ENCODE measurements around the gene COL4A1.
A peak's percentile ranks its signal among the peaks of the same experiment; 100 is the strongest.
"Not testable (repeated sequence)": the region's sequence is repeated elsewhere in the genome, so short reads cannot be mapped to it uniquely, and the experiment has no call there.

COL4A1 gene

DNA sequence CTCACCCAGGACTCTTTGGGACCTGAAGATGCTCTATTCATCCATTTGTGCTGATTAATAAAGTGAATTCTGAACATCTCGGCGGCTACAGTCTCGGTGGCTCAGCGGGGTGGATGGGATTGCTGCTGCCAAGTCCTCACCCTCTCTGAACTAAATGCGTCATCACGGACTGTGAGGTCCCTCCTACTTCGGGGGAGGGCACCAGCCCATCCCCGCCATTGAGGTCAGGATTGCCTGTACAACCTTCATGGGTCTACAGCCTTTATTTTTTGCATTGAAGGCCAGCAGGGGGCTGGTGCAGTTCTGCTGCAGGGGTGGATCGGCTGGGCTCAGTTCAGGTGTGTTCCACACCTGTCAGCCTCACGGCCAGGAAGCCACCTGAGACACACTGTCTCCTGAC is 181.8 kb downstream of the COL4A1 start:
- Mint-ChIP-seq H3K4me1 (no peaks in the 10 kb centered on the region), H3K9me3 (peaks cover 3% of the 10 kb centered on the region), H3K27ac (no peak overlapping the region), H3K36me3 (no peaks in the 10 kb centered on the region), H3K4me3 (no peak overlapping the region)
- DNase-seq (ENCODE audit: low spot score in 2 of 2) (no peak), ATAC-seq (no peak)

DNA sequence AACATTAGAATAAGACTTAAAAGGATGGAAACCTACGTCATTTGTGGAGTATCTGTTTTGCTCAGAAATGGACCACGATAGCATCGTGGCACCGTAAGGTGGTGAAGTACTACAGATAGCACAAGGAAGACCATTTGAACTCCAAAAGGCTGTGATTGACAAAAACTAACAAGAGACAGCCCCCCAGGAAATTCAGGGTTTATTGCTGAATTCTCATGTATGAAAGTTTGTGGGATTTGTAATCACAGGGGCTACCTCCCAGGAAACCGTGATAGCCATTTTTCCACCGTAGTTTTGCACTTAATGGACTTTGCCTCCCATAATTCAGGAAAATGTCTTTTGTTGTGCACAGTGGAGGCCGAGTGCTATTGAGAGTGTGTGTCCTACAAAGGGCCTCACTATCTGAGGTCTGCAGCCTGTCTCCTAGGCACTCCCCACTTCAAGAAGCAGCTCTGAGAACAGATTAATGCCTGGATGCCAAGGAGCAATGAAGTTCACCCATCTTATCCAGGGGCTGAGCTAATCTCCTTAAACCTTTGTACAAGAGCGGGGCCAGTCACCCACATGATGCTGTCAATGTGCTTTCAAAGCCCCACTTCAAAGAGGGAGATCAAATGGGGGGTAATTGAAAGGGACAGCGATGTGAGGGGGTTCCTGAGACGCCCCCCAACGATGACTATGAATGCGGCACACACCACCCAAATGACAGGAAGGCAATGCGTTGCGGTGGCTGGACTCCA is 182.6 kb downstream of the COL4A1 start:
- Mint-ChIP-seq H3K4me3 (no peak overlapping the region), H3K36me3 (no peaks in the 10 kb centered on the region), H3K4me1 (no peaks in the 10 kb centered on the region), H3K27ac (no peak overlapping the region), H3K9me3 (no peaks in the 10 kb centered on the region)
- DNase-seq (ENCODE audit: low spot score in 2 of 2) (no peak), ATAC-seq (no peak)

DNA sequence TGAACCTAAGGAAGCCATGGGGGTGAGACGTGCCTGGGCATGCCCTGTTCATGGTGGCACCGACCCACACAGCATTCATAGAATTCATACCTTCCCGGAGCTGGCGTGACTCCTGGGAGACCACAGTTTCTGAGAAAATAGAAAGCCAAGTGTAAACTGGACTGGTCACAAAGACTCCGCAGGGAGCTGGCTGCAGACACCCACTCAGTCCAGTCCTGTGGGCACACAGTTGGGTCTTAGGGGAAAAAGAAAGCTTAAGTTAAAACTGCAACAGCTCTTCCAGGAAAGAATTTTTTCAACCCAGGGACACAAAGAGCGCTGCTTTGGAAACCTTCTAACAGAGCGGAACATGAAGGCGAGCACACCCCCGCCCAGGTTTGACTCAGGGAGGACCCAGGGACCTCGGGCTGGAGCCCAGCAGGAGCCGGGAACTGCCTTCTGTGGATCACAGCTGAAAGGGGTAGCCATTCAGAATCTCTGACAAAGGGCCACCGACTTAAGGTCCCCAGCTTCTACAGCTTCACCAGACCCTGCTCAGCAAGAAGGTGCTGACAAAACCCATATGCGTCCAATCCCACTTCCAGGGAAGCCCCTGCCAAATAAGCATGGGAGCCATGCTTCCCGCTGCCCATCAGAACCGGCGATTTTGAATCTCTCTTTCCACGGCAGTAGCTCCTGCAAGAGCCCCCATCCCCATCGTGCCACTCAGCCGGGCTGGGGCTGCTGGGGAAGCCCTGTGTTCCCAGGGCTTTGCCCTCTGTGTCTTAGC is 183.7 kb downstream of the COL4A1 start:
- DNase-seq (ENCODE audit: low spot score in 2 of 2), result no peak
- no peaks in the 10 kb centered on the region for H3K9me3 Mint-ChIP-seq

DNA sequence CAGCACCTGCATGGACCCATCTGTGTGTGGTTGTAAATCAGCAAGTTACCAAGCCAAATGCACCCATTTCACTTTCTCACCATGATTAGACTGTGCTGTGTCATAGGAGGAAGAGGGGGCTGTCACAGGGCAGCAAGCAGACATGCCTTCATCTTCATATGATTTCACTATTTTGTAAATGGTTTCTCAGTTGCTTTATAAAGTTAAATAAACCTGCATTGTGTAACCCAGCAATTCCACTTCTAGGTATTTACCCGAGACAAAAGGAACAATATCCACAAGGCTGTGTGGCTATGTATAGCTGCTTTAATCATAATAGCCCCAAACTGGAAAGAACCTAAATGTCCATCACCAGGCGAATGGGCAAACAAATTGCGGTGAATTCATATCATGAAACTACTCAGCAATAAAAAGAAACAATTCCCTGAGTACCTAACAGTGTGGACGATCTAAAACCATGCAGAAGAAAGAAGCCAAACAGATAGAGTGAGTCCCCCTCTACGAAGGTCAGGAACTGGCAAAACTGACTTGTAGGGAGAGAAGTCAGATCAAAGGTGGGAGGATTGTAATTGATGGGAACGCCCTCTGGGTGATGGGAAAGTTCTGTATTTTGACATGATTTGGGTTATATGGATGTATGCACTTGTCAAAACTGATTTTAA is 185.4 kb downstream of the COL4A1 start:
- Mint-ChIP-seq H3K27ac (no peak overlapping the region), H3K9me3 (no peaks in the 10 kb centered on the region)

More for the DNA sequence above, 183.7 kb downstream of the COL4A1 start:
- H3K27ac Mint-ChIP-seq, result no peak overlapping the region
- no peak overlapping the region for H3K4me3 Mint-ChIP-seq
- no peaks in the 10 kb centered on the region for H3K36me3 Mint-ChIP-seq
- ATAC-seq, result no peak
- no peaks in the 10 kb centered on the region for H3K4me1 Mint-ChIP-seq

DNA sequence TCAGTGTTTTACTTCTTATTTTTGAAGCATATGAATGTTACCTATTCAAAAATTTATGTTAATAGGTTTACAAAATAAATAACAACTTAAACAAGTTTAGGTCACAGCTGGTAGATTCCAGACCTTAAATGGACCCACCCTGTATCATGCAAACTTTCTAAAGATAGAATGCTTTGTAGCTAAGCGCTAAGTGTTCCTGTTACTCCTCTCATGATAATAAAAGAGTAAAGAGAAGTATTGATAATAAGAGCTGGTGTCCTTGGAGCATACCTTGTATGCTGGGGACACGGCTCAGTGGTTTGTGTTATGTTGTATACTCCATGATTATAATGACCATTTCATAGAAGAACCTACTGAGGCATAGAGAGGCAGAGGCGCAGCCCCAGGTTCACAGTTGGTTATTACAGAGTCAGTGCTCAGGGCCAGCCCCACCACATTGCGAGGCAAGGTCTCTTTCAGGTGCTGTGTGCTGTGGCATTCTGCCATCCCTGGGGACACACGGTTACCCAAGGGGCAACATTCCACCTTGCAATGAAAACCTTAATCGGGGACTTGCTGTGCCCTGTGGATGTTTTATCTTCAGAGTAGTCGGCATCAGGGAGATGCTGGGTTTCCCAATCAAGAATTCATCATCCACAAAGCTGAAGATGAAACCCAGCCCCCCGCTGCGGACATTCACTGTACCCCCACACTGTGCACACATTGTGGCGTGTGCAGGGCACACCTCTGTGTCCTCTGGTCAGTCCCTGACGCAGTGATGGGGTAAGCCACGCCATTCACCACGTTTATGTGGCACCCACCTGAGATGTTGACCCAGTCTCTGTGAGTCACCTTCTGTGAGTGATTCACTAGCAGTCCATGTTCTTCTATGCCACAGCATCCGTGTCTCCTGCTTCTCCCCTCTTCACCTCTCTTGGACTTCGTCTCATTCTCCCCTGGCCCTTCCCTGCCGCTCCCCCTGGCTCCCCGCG is 186.7 kb downstream of the COL4A1 start:
- Mint-ChIP-seq H3K36me3 (no peaks in the 10 kb centered on the region), H3K27ac (no peak overlapping the region), H3K4me1 (no peaks in the 10 kb centered on the region), H3K4me3 (no peak overlapping the region), H3K9me3 (no peaks in the 10 kb centered on the region)
- ATAC-seq (peak; percentile 35), DNase-seq (ENCODE audit: low spot score in 2 of 2) (no peak)

More for the DNA sequence above, 185.4 kb downstream of the COL4A1 start:
- no peak for DNase-seq (ENCODE audit: low spot score in 2 of 2)
- ATAC-seq, result no peak
- Mint-ChIP-seq H3K4me1 (no peaks in the 10 kb centered on the region), H3K36me3 (no peaks in the 10 kb centered on the region), H3K4me3 (no peak overlapping the region)

DNA sequence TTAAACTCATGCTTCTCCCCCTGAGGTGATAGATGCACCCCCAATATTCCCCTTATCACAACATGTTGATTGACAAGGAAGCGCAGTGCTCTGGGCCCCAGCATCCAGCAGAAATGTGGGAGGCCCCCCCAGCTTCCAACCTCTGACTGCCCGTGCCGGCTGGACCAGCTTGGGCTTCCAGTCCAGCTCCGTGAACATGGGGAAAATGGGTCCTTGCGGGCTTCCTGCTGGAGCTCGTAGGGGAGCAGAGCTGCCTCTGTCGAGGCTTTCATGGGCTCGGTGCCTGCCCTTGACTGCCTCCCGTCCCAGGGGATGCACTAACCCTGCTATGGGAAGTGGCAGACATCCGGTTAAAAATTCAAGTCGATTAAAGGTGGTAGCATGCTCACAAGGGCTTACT is 188.9 kb downstream of the COL4A1 start:
- DNase-seq (ENCODE audit: low spot score in 2 of 2), result no peak
- H3K27ac Mint-ChIP-seq, result no peak overlapping the region
- H3K4me1 Mint-ChIP-seq, result no peaks in the 10 kb centered on the region
- ATAC-seq, result no peak
- H3K36me3 Mint-ChIP-seq, result no peaks in the 10 kb centered on the region
- H3K4me3 Mint-ChIP-seq, result no peak overlapping the region
- H3K9me3 Mint-ChIP-seq, result no peaks in the 10 kb centered on the region

DNA sequence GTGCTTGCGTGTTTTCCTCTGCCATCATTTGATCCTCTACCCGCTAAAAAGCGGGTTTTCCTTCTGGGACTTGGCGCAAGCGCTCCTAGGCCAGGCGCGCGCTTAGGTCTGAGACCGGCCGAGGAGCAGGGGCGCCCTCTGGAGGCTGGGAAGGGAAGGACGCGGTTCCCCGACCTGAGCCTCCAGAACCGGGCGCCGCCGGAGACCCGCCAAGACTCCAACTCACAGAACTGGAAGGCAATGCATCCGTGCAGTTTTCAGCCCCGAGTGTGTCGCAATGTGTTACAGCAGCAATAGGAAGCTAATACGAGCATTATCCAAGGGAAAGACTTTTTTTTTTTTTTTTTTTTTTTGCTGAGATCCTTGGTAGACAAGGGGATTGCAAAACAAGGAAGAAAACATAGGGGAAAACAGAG is 190.9 kb downstream of the COL4A1 start:
- peak; percentile 28 to 66 for DNase-seq (ENCODE audit: low spot score in 2 of 2)
- H3K27ac Mint-ChIP-seq, result no peak overlapping the region
- H3K4me1 Mint-ChIP-seq, result no peaks in the 10 kb centered on the region
- H3K36me3 Mint-ChIP-seq, result no peaks in the 10 kb centered on the region
- peak; percentile 58 for ATAC-seq
- H3K4me3 Mint-ChIP-seq, result no peak overlapping the region
- no peaks in the 10 kb centered on the region for H3K9me3 Mint-ChIP-seq

DNA sequence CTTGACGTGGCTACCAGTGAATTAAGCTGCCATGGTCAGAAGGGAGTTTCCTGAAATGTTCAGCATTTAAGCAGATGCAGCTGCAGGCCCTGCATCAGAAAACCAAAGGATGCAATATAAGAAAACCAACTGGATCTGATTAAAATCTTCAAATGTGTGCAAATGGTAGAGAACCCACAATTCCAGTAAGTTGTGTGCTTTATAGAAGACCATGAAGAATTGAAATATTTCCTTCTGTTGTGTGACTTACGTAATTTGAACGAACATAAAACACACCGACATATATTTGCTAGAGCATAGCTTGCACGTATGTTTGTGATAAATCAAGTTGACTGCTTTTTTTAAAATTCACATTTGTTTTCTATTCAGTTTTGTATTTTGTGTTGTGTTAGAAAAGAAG is 191.4 kb downstream of the COL4A1 start:
- H3K9me3 Mint-ChIP-seq, result no peaks in the 10 kb centered on the region
- DNase-seq (ENCODE audit: low spot score in 2 of 2) (no peak), ATAC-seq (no peak)
- no peak overlapping the region for H3K27ac Mint-ChIP-seq
- no peaks in the 10 kb centered on the region for H3K4me1 Mint-ChIP-seq
- H3K36me3 Mint-ChIP-seq, result no peaks in the 10 kb centered on the region
- H3K4me3 Mint-ChIP-seq, result no peak overlapping the region

DNA sequence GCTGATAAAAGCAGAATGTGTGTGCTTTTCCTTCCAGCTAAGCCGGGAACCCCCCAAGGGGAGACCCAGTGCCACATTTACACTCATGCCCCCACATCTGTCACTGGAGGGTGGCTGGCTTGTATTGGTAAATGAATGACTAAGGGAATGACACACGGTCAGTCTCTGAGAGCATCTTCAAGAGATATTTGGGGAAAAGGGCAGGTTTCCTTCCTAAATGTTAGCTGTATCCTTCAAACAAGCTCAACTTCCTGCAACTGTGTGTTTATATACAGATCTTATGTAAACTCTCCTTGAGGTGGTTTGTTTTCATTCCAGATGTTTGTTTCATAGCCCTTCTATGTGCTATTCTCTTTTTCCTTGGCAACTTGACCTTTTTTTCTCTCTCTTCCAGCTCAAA is 192.6 kb downstream of the COL4A1 start:
- DNase-seq (ENCODE audit: low spot score in 2 of 2) (no peak), ATAC-seq (no peak)
- no peak overlapping the region for H3K27ac Mint-ChIP-seq
- no peaks in the 10 kb centered on the region for H3K36me3 Mint-ChIP-seq
- H3K4me3 Mint-ChIP-seq, result no peak overlapping the region
- H3K9me3 Mint-ChIP-seq, result no peaks in the 10 kb centered on the region
- H3K4me1 Mint-ChIP-seq, result no peaks in the 10 kb centered on the region

DNA sequence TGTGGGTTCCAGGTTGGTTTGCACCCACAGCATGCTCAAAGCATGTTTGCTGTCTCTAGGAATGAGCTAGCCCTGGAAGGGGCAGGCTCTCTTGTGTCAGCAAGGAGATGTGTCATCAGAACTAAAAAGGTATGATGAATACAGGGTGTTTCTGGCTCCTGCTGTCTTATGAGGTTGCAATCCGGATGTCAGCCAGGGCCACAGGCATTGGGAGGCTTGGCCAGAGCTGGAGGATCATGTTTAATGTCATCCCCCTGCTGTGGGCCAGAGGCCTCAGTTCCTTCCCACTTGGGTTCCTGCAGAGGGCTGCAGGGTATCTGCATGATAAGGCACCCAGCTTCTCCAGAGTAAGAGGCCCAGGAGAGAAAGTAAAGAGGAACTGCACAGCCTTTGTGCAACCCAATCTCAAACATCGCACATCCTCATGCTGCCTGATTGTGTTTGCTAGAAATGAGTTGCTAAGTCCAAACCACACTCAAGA is 193.6 kb downstream of the COL4A1 start:
- Mint-ChIP-seq H3K36me3 (no peaks in the 10 kb centered on the region), H3K27ac (no peak overlapping the region), H3K9me3 (peaks cover 3% of the 10 kb centered on the region), H3K4me1 (no peaks in the 10 kb centered on the region), H3K4me3 (no peak overlapping the region)
- DNase-seq (ENCODE audit: low spot score in 2 of 2) (no peak), ATAC-seq (peak; percentile 19)

DNA sequence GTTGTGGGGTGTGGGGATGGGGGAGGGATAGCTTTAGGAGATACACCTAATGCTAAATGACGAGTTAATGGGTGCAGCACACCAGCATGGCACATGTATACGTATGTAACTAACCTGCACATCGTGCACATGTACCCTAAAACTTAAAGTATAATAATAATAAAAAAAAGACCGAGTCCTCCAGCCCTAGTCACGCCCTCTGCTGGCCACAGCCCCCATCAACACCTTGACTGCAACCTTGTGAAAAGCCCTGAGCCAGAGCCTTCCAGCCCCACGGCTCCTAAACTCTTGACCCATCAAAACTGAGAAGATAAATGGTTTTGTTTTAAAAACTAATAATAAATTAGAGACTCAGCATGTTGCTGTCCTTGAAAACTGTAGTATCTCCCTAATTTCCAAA is 194.6 kb downstream of the COL4A1 start:
- not testable (repeated sequence) for H3K9me3 Mint-ChIP-seq; H3K36me3 Mint-ChIP-seq; DNase-seq (ENCODE audit: low spot score in 2 of 2); ATAC-seq; H3K27ac Mint-ChIP-seq; H3K4me1 Mint-ChIP-seq; H3K4me3 Mint-ChIP-seq

DNA sequence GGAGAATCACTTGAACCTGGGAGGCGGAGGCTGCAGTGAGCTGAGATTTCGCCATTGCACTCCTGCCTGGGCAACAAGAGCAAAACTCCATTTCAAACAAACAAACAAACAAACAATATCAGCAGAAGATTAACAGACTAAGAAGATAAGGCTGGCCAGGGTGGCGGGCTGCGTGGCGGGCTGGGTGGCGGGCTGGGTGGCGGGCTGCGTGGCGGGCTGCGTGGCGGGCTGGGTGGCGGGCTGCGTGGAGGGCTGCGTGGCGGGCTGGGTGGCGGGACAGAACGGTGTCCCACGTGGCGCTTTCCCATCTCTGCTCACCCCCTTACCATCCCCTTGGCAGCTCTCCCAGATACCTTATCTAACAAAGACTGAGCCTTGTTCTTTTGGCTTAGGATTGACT is 196.2 kb downstream of the COL4A1 start:
- Mint-ChIP-seq H3K4me1 (no peaks in the 10 kb centered on the region), H3K4me3 (no peak overlapping the region), H3K36me3 (no peaks in the 10 kb centered on the region), H3K27ac (no peak overlapping the region), H3K9me3 (peaks cover 6% of the 10 kb centered on the region)
- ATAC-seq (no peak), DNase-seq (ENCODE audit: low spot score in 2 of 2) (no peak)

DNA sequence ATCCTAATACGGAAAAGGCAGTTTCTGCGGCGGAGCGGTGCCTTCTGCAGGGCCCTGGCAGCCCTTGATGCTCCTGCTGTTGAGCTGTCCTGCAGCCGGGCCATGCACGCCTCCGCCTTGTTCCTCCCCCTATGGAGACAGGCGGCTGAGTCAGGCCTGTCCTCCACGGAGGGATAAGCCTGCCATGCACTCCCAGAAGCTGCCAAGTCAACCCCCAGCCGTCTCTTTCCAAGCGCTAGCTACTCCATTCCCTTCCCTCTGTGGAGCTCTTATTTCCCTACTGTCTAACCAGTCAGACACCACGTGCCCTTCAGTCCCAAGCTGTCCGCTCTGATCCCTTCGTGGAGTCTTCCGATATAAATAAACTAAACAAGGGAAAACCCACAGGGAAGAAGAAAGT is 197.0 kb downstream of the COL4A1 start:
- no peak overlapping the region for H3K27ac Mint-ChIP-seq
- no peak overlapping the region for H3K4me3 Mint-ChIP-seq
- peaks cover 6% of the 10 kb centered on the region for H3K9me3 Mint-ChIP-seq
- H3K36me3 Mint-ChIP-seq, result no peaks in the 10 kb centered on the region
- no peak for ATAC-seq
- H3K4me1 Mint-ChIP-seq, result no peaks in the 10 kb centered on the region
- no peak for DNase-seq (ENCODE audit: low spot score in 2 of 2)

DNA sequence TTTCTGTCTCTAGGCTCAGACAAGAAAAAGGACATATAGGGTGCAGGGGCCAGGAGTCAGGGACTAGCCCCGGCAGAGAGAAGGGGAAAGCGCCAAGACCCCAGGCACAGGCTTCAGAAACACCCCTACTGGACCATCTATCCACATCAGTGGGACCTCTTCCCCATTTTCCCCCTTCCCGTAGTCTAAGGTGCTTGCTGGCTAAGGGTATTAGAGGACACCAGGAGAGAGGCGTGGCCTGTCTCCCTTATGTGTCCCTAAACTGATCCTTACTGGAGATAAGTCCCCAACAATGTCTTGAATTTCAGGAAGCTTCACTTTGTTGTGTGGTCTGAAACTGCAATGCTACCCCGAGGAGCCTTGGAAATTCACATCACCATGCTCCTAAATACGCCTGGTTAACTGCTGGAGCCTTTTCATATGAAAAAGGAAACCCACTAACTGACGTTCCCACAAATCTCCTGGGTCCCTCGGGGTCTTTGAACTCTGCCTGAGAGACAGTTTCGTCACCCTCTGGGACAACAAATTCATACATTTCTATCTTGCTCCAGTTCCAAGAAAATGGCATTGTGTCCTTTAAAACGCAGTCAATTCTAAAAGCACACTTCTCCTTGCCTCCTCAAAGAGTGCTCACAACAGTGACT is 197.7 kb downstream of the COL4A1 start:
- no peak for DNase-seq (ENCODE audit: low spot score in 2 of 2)
- H3K36me3 Mint-ChIP-seq, result no peaks in the 10 kb centered on the region
- no peak for ATAC-seq
- peaks cover 6% of the 10 kb centered on the region for H3K9me3 Mint-ChIP-seq
- no peak overlapping the region for H3K4me3 Mint-ChIP-seq
- no peaks in the 10 kb centered on the region for H3K4me1 Mint-ChIP-seq
- no peak overlapping the region for H3K27ac Mint-ChIP-seq

Measured in stimulated activated effector memory CD8-positive, alpha-beta T cell treated with anti-CD3 and anti-CD28 coated beads, Interleukin-12 subunit alpha, Interleukin-12 subunit beta, amount 100 ng/mL, for 72 hours (primary cell).